Mesenchymal stem cell (in vitro differentiated cells and primary cell): Measurements from ENCODE around the gene CAPN2.

Source experiments
- DNase-seq: peaks from one replicate; pipeline ENCODE4 v3.0.0-alpha.2; 2013
- H2AFZ ChIP-seq: one replicate; pipeline ENCODE4 v1.6.1; 2013; ENCODE audit warnings: low read depth, mild to moderate bottlenecking, control low read depth, inconsistent platforms, low read length, moderate library complexity
- H2AK5ac ChIP-seq: 2 replicates; pipeline ENCODE4 v1.6.1; 2013; ENCODE audit warnings: low read length, moderate library complexity, mild to moderate bottlenecking, inconsistent platforms; ENCODE audit not compliant: severe bottlenecking
- H2BK120ac ChIP-seq: one replicate; pipeline ENCODE4 v1.6.1; 2013; ENCODE audit warnings: low read depth, mild to moderate bottlenecking, inconsistent platforms, low read length, moderate library complexity
- H2BK12ac ChIP-seq, 2 experiments: one replicate each; pipeline ENCODE4 v1.6.1; 2013; ENCODE audit warnings: inconsistent platforms in 2 of 2, low read length in 2 of 2, mild to moderate bottlenecking in 2 of 2, moderate library complexity in 2 of 2, control low read depth in 1 of 2
- H2BK15ac ChIP-seq: one replicate; pipeline ENCODE4 v1.6.1; 2013; ENCODE audit warnings: mild to moderate bottlenecking, low read depth, inconsistent platforms; ENCODE audit not compliant: poor library complexity, severe bottlenecking
- H2BK5ac ChIP-seq: 2 replicates; pipeline ENCODE4 v1.6.1; 2013; ENCODE audit warnings: low read depth, mild to moderate bottlenecking, low read length, control low read depth, inconsistent platforms; ENCODE audit not compliant: poor library complexity, severe bottlenecking
- H3K14ac ChIP-seq, 2 experiments: one replicate each; pipeline ENCODE4 v1.6.1; 2013; ENCODE audit warnings: inconsistent platforms in 2 of 2, low read length in 2 of 2, control low read depth in 1 of 2, mild to moderate bottlenecking in 1 of 2, moderate library complexity in 1 of 2
- H3K18ac ChIP-seq, 2 experiments: one replicate each; pipeline ENCODE4 v1.6.1; 2013; ENCODE audit warnings: inconsistent platforms in 2 of 2, low read length in 2 of 2, control low read depth in 1 of 2, low read depth in 1 of 2, mild to moderate bottlenecking in 1 of 2
- H3K23ac ChIP-seq, 2 experiments: one replicate each; pipeline ENCODE4 v1.6.1; 2013; ENCODE audit warnings: inconsistent platforms in 2 of 2, low read length in 2 of 2, mild to moderate bottlenecking in 2 of 2, moderate library complexity in 2 of 2, control low read depth in 1 of 2
- H3K27ac ChIP-seq: 2 replicates; pipeline ENCODE4 v1.5.1; 2013; ENCODE audit warnings: mild to moderate bottlenecking, moderate library complexity, low read length, control low read depth, inconsistent platforms; ENCODE audit not compliant: poor library complexity, severe bottlenecking
- H3K27me3 ChIP-seq, 2 experiments: 2 replicates each; pipeline versions ENCODE4 v1.6.1 to v1.7.0; 2013; ENCODE audit warnings: low read length in 2 of 2, mild to moderate bottlenecking in 2 of 2, moderate library complexity in 2 of 2, control low read depth in 1 of 2, inconsistent platforms in 1 of 2; ENCODE audit not compliant: control insufficient read depth in 1 of 2, insufficient read depth in 1 of 2
- H3K36me3 ChIP-seq, 2 experiments: 2 replicates each; pipeline versions ENCODE4 v1.6.1 to v1.7.0; 2013; ENCODE audit warnings: low read length in 2 of 2, control low read depth in 1 of 2, inconsistent platforms in 1 of 2, low read depth in 1 of 2, mild to moderate bottlenecking in 1 of 2; ENCODE audit not compliant: insufficient read depth in 2 of 2, control insufficient read depth in 1 of 2
- H3K4ac ChIP-seq, 2 experiments: one replicate each; pipeline ENCODE4 v1.6.1; 2013; ENCODE audit warnings: inconsistent platforms in 2 of 2, low read length in 2 of 2, mild to moderate bottlenecking in 2 of 2, moderate library complexity in 2 of 2, control low read depth in 1 of 2, low read depth in 1 of 2
- H3K4me1 ChIP-seq: 2 replicates; pipeline ENCODE4 v1.6.1; 2013; ENCODE audit warnings: low read depth, low read length, control low read depth; ENCODE audit not compliant: control insufficient read depth, insufficient read depth
- H3K4me2 ChIP-seq: 2 replicates; pipeline ENCODE4 v1.6.1; 2013; ENCODE audit warnings: low read length, mild to moderate bottlenecking, inconsistent platforms; ENCODE audit not compliant: poor library complexity, severe bottlenecking
- H3K4me3 ChIP-seq, 2 experiments: 2 replicates each; pipeline versions ENCODE4 v1.5.1 to v1.7.0; 2013; ENCODE audit warnings: low read length in 2 of 2, mild to moderate bottlenecking in 2 of 2, control low read depth in 1 of 2, low read depth in 1 of 2; ENCODE audit not compliant: insufficient read depth in 1 of 2
- H3K79me1 ChIP-seq: replicated peaks from 2 replicates; pipeline ENCODE4 v1.6.1; 2013; ENCODE audit warnings: mild to moderate bottlenecking, control low read depth, low read length, inconsistent platforms; ENCODE audit not compliant: poor library complexity, severe bottlenecking
- H3K9ac ChIP-seq: 2 replicates; pipeline ENCODE4 v1.7.0; 2013; ENCODE audit warnings: mild to moderate bottlenecking, low read length, moderate library complexity
- H3K9me3 ChIP-seq: 2 replicates; pipeline ENCODE4 v1.7.0; 2013; ENCODE audit warnings: mild to moderate bottlenecking, low read length; ENCODE audit not compliant: control insufficient read depth
- H4K8ac ChIP-seq: one replicate; pipeline ENCODE4 v1.6.1; 2013; ENCODE audit warnings: inconsistent platforms, mild to moderate bottlenecking, low read length, moderate library complexity
- H4K91ac ChIP-seq: one replicate; pipeline ENCODE4 v1.6.1; 2013; ENCODE audit warnings: mild to moderate bottlenecking, low read length, inconsistent platforms
- WGBS: methylation state at CpG from one replicate; pipeline ENCODE4 v1.1.7; 2013; ENCODE audit warnings: mixed read lengths; 5-methylcytosine and 5-hydroxymethylcytosine counted together

Gene CAPN2

GRCh38 chr1:223674119-223674890, 38.0 kb upstream of the CAPN2 start:
- Histone ChIP-seq H3K4me1 (no peaks in the 10 kb centered on the region), H2BK120ac (no peak overlapping the region), H3K14ac (no peak overlapping the region), H2BK12ac (no peak overlapping the region), H3K27me3 (peaks cover 0 to 9% of the 10 kb centered on the region in 2 experiments), H3K4me3 (no peak overlapping the region), H2BK5ac (no peak overlapping the region), H3K9me3 (peaks cover 10% of the 10 kb centered on the region), H3K23ac (no peak overlapping the region), H3K36me3 (no peaks in the 10 kb centered on the region), H3K79me1 (no peaks in the 10 kb centered on the region), H3K27ac (no peak overlapping the region), H2AK5ac (no peak overlapping the region), H2BK15ac (no peak overlapping the region), H3K9ac (no peak overlapping the region), H3K18ac (no peak overlapping the region), H3K4me2 (no peak overlapping the region), H4K8ac (no peak overlapping the region), H3K4ac (no peak overlapping the region), H2AFZ (no peak overlapping the region), H4K91ac (no peak overlapping the region)
- 61% methylated on average over 5 of the region's 5 CpGs for WGBS
- DNase-seq, result no peak

- peaks cover 10% of the 10 kb centered on the region for H3K9me3 ChIP-seq
- WGBS, result 80% methylated on average over 6 of the region's 6 CpGs
- no peak overlapping the region for H3K4ac ChIP-seq
These were observed 33.5 kb upstream of the CAPN2 start for GRCh38 chr1:223678841-223679240.

GRCh38 chr1:223680188-223680587, 32.2 kb upstream of the CAPN2 start:
- peaks cover 4% of the 10 kb centered on the region for H3K4me1 ChIP-seq
- no peak overlapping the region for H4K91ac ChIP-seq
- H3K14ac ChIP-seq, result no peak overlapping the region
- no peak overlapping the region for H3K9ac ChIP-seq
- no peak overlapping the region for H2BK5ac ChIP-seq
- H3K9me3 ChIP-seq, result peaks cover 6% of the 10 kb centered on the region
- H2AFZ ChIP-seq, result no peak overlapping the region
- no peak overlapping the region for H3K27ac ChIP-seq
- no peak overlapping the region for H3K4me2 ChIP-seq
- WGBS, result no CpG with 5 or more reads among the region's 2 CpGs
- no peak overlapping the region for H3K4ac ChIP-seq
- H3K36me3 ChIP-seq, result no peaks in the 10 kb centered on the region
- H2BK120ac ChIP-seq, result no peak overlapping the region
- H2BK15ac ChIP-seq, result no peak overlapping the region
- H4K8ac ChIP-seq, result no peak overlapping the region
- H2BK12ac ChIP-seq, result no peak overlapping the region
- no peak overlapping the region for H2AK5ac ChIP-seq
- H3K4me3 ChIP-seq, result no peak overlapping the region
- no peaks in the 10 kb centered on the region for H3K79me1 ChIP-seq
- no peak for DNase-seq
- H3K23ac ChIP-seq, result no peak overlapping the region
- H3K27me3 ChIP-seq, result peaks cover 13 to 24% of the 10 kb centered on the region in 2 experiments
- H3K18ac ChIP-seq, result no peak overlapping the region

More at GRCh38 chr1:223678841-223679240, 33.5 kb upstream of the CAPN2 start:
- Histone ChIP-seq H3K4me1 (peaks cover 2% of the 10 kb centered on the region), H3K14ac (no peak overlapping the region), H4K8ac (no peak overlapping the region), H2BK5ac (no peak overlapping the region), H3K36me3 (no peaks in the 10 kb centered on the region), H3K79me1 (no peaks in the 10 kb centered on the region), H3K4me2 (no peak overlapping the region), H2BK120ac (no peak overlapping the region), H3K27me3 (peaks cover 10 to 21% of the 10 kb centered on the region in 2 experiments), H2BK12ac (no peak overlapping the region), H4K91ac (no peak overlapping the region), H3K9ac (no peak overlapping the region), H3K27ac (no peak overlapping the region), H3K23ac (no peak overlapping the region), H2BK15ac (no peak overlapping the region), H3K18ac (no peak overlapping the region), H2AK5ac (no peak overlapping the region), H2AFZ (no peak overlapping the region), H3K4me3 (no peak overlapping the region)
- DNase-seq, result no peak

- no peaks in the 10 kb centered on the region for H3K36me3 ChIP-seq
- no peak overlapping the region for H3K4ac ChIP-seq
- no peak overlapping the region for H3K14ac ChIP-seq
- no peak overlapping the region for H3K27ac ChIP-seq
- H2BK120ac ChIP-seq, result no peak overlapping the region
- H2AK5ac ChIP-seq, result no peak overlapping the region
- H3K27me3 ChIP-seq, result peaks cover 13 to 31% of the 10 kb centered on the region in 2 experiments
- H3K9me3 ChIP-seq, result no peaks in the 10 kb centered on the region
- no peaks in the 10 kb centered on the region for H3K79me1 ChIP-seq
- no peak overlapping the region for H2BK5ac ChIP-seq
- H3K18ac ChIP-seq, result no peak overlapping the region
- H3K4me3 ChIP-seq, result no peak overlapping the region
- WGBS, result 82% methylated on average over 3 of the region's 3 CpGs
- no peak overlapping the region for H3K4me2 ChIP-seq
- H2BK15ac ChIP-seq, result no peak overlapping the region
- H3K9ac ChIP-seq, result no peak overlapping the region
- H2AFZ ChIP-seq, result no peak overlapping the region
- peaks cover 4% of the 10 kb centered on the region for H3K4me1 ChIP-seq
- no peak overlapping the region for H3K23ac ChIP-seq
- no peak for DNase-seq
- no peak overlapping the region for H4K91ac ChIP-seq
- no peak overlapping the region for H4K8ac ChIP-seq
- no peak overlapping the region for H2BK12ac ChIP-seq
These were observed 29.8 kb upstream of the CAPN2 start for GRCh38 chr1:223682502-223682901.
